Hepatocyte (in vitro differentiated cells): ENCODE measurements around the gene BAX. TPM values are rescaled to one million over a fixed set of nuclear protein-coding genes. Genes with fewer than 3 reads are reported as not detected.

ENCODE experiments used
- DNase-seq: peaks from one replicate; pipeline ENCODE4 v3.0.0-alpha.2; 2016; ENCODE audit warnings: low spot score
- H2AFZ ChIP-seq: fragments of 200-600 bp; sonication (generic); 2 replicates; pipeline ENCODE4 v1.6.0; 2016; ENCODE audit warnings: antibody characterized with exemption, mild to moderate bottlenecking
- H3K27ac ChIP-seq: fragments of 200-600 bp; sonication (generic); 2 replicates; pipeline ENCODE4 v1.5.1; 2016; ENCODE audit warnings: mild to moderate bottlenecking
- H3K27me3 ChIP-seq: fragments of 200-600 bp; sonication (generic); 2 replicates; pipeline ENCODE4 v1.6.1; 2016
- H3K36me3 ChIP-seq: fragments of 200-600 bp; sonication (generic); replicated peaks from 2 replicates; pipeline ENCODE4 v1.5.1; 2016; ENCODE audit warnings: low read depth; ENCODE audit not compliant: insufficient read depth
- H3K4me1 ChIP-seq: fragments of 200-600 bp; sonication (generic); 2 replicates; pipeline ENCODE4 v1.5.1; 2016; ENCODE audit warnings: mild to moderate bottlenecking, moderate library complexity; ENCODE audit not compliant: insufficient read depth
- H3K4me2 ChIP-seq: fragments of 200-600 bp; sonication (generic); 2 replicates; pipeline ENCODE4 v1.6.0; 2016
- H3K4me3 ChIP-seq: fragments of 200-600 bp; sonication (generic); 2 replicates; pipeline ENCODE4 v1.5.1; 2016; ENCODE audit warnings: mild to moderate bottlenecking
- H3K79me2 ChIP-seq: fragments of 200-600 bp; sonication (generic); 2 replicates; pipeline ENCODE4 v1.6.0; 2017; ENCODE audit warnings: mild to moderate bottlenecking
- H3K9me2 ChIP-seq: fragments of 200-600 bp; sonication (generic); replicated peaks from 2 replicates; pipeline ENCODE4 v1.6.0; 2017; ENCODE audit warnings: mild to moderate bottlenecking; ENCODE audit not compliant: insufficient read depth
- H3K9me3 ChIP-seq: fragments of 200-600 bp; sonication (generic); 2 replicates; pipeline ENCODE4 v1.5.1; 2016; ENCODE audit warnings: low read depth, mild to moderate bottlenecking
- H4K20me1 ChIP-seq: fragments of 200-600 bp; sonication (generic); 2 replicates; pipeline ENCODE4 v1.6.0; 2016; ENCODE audit warnings: mild to moderate bottlenecking; ENCODE audit not compliant: insufficient read depth, poor library complexity, severe bottlenecking
- EZH2 ChIP-seq: fragments of 200-600 bp; sonication (generic); IDR thresholded peaks from 2 replicates; pipeline ENCODE4 v1.6.1; 2016; ENCODE audit warnings: antibody characterized with exemption, mild to moderate bottlenecking, borderline replicate concordance
- EZH2phosphoT487 ChIP-seq: fragments of 200-600 bp; sonication (generic); IDR thresholded peaks from one replicate; pipeline ENCODE4 v1.6.1; 2018; ENCODE audit warnings: antibody characterized with exemption, mild to moderate bottlenecking, low read depth, moderate library complexity; ENCODE audit not compliant: unreplicated experiment, severe bottlenecking
- WGBS: methylation state at CpG from one replicate; pipeline ENCODE4 v1.1.6; 2016; ENCODE audit warnings: low lambda C conversion rate; ENCODE audit errors: missing lambda C conversion rate; 5-methylcytosine and 5-hydroxymethylcytosine counted together
- polyA plus RNA-seq: library from polyadenylated mRNA; unstranded; fragments of >200 nt; fragmentation: Nextera tagmentation; extraction: Ambion mirVana; gene quantifications from 2 replicates; pipeline ENCODE4 v1.2.1, GENCODE V29; 2016
- total RNA-seq: library from RNA; depleted of rRNA; stranded (reverse); fragments of >200 nt; gene quantifications from 2 replicates; pipeline ENCODE4 v1.2.3, GENCODE V29; 2014
- TF ChIP-seq, protein P1 (sequence below): fragments of 200-600 bp; sonication (generic); IDR thresholded peaks from 2 replicates; pipeline ENCODE4 v1.5.1; 2016; ENCODE audit warnings: antibody characterized with exemption, mild to moderate bottlenecking; ENCODE audit not compliant: poor library complexity

Gene BAX
- total and polyA plus RNA-seq, 2 experiments from 2014 or later, result 77.3 to 116 TPM

DNA sequence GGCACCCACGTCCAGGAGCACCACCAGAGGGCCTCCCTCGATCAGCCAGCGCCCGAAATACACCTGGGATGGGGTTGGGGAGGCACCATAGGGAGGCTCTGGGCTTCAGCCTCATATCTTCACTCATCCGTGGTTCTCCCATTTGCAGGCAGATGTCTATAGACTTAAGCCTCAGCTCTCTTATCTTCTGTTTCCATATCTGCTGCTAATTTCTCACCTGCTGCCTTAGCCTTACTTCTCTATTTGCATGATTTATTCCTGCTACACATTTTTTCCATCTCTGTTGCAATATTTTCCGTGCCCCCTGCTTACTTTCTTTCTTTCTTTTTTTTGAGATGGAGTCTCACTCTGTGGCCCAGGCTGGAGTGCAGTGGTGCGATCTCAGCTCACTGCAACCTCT lies 32.6 kb downstream of the BAX start:
- H3K27ac ChIP-seq, result no peak overlapping the region
- TF ChIP-seq EZH2phosphoT487 (no peak), EZH2 (no peak)
- TF ChIP-seq, protein P1, sequence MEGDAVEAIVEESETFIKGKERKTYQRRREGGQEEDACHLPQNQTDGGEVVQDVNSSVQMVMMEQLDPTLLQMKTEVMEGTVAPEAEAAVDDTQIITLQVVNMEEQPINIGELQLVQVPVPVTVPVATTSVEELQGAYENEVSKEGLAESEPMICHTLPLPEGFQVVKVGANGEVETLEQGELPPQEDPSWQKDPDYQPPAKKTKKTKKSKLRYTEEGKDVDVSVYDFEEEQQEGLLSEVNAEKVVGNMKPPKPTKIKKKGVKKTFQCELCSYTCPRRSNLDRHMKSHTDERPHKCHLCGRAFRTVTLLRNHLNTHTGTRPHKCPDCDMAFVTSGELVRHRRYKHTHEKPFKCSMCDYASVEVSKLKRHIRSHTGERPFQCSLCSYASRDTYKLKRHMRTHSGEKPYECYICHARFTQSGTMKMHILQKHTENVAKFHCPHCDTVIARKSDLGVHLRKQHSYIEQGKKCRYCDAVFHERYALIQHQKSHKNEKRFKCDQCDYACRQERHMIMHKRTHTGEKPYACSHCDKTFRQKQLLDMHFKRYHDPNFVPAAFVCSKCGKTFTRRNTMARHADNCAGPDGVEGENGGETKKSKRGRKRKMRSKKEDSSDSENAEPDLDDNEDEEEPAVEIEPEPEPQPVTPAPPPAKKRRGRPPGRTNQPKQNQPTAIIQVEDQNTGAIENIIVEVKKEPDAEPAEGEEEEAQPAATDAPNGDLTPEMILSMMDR, result no peak

DNA sequence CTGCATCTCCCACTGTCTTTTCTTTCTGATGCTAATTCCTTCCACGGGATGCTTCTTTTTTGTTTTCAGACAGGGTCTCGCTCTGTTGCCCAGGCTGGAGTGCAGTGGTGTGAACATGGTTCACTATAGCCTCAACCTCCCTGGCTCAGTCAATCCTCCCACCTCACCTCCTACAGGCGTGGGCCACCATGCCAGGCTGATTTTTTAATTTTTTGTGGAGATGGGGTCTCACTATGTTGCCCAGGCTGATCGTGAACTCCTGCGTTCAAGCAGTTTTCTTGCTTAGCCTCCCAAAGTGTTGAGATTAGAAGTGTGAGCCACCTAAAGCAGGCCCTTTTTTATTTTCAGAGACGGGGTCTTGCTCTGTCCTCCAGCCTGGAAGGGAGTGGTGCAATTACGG lies 33.6 kb downstream of the BAX start:
- Histone ChIP-seq H4K20me1 (peaks cover 4% of the 10 kb centered on the region), H3K4me1 (peaks cover 11% of the 10 kb centered on the region), H3K4me2 (no peak overlapping the region), H3K79me2 (peaks cover 31% of the 10 kb centered on the region), H3K9me3 (no peaks in the 10 kb centered on the region), H3K27me3 (no peaks in the 10 kb centered on the region), H3K27ac (no peak overlapping the region), H2AFZ (no peak overlapping the region), H3K4me3 (no peak overlapping the region), H3K9me2 (no peaks in the 10 kb centered on the region), H3K36me3 (no peaks in the 10 kb centered on the region)
- TF ChIP-seq EZH2phosphoT487 (no peak), EZH2 (no peak)
- no peak for DNase-seq
- WGBS, result 94% methylated on average over 7 of the region's 7 CpGs

More for the DNA sequence above, 32.6 kb downstream of the BAX start:
- H3K27me3 ChIP-seq, result no peaks in the 10 kb centered on the region
- H3K9me2 ChIP-seq, result no peaks in the 10 kb centered on the region
- WGBS, result 90% methylated on average over 7 of the region's 7 CpGs
- peaks cover 11% of the 10 kb centered on the region for H3K4me1 ChIP-seq
- H3K36me3 ChIP-seq, result no peaks in the 10 kb centered on the region
- no peak overlapping the region for H3K4me2 ChIP-seq
- H2AFZ ChIP-seq, result no peak overlapping the region
- no peaks in the 10 kb centered on the region for H3K9me3 ChIP-seq
- H3K4me3 ChIP-seq, result no peak overlapping the region
- peaks cover 26% of the 10 kb centered on the region for H3K79me2 ChIP-seq
- DNase-seq, result no peak
- peaks cover 4% of the 10 kb centered on the region for H4K20me1 ChIP-seq

DNA sequence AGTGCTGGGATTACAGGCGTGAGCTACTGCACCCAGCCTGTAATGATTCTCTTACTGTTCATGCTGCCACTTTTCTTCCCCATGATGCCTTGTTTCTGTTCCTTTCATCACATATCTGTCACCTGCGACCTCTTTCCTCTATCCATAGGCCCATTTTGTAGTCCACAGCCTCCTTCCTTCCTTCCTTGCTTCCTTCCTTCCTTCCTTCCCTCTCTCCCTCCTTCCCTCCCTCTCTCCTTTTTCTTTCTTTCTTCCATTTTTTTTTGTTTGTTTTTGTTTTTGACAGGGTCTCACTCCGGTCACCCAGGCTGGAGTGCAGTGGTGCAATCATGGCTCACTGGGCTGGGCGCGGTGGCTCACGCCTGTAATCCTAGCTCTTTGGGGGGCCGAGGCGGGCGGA lies 34.2 kb downstream of the BAX start:
- TF ChIP-seq, protein P1, result no peak
- TF ChIP-seq EZH2 (no peak), EZH2phosphoT487 (no peak)

DNA sequence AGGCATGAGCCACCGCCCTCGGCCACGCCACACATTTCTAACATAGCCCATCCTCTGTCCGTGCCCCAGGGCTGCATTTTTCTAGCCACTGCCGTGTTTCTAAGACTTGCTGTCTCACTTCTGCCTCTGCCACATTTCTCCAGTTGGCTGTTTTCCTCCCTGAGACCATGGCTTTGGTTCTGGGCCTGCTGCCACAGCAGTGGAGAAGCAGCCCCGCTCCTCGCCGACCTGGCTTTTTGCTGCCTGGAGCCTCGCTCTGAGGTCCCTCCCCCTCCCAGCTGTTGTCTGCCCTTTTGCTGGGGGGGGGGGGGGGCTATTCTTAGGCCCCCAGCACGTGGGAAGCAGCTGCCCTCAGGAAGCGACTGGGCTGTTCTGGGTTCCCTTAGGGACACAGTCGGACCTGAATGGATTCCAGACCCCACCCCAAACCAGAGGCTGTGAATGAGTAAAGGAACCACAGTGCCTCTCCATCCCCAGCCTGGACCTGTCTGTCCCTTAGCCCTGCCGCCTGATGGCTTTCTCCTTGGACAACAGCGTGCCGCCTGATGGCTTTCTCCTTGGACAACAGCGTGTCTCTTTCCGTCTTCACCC lies 35.1 kb downstream of the BAX start:
- TF ChIP-seq, protein P1, result no peak
- TF ChIP-seq EZH2, result no peak
- no peak for TF ChIP-seq EZH2phosphoT487
- DNase-seq, result no peak
- peaks cover 4% of the 10 kb centered on the region for H4K20me1 ChIP-seq
- H3K79me2 ChIP-seq, result peaks cover 39% of the 10 kb centered on the region
- WGBS, result 92% methylated on average over 15 of the region's 17 CpGs
- H3K4me2 ChIP-seq, result no peak overlapping the region
- H2AFZ ChIP-seq, result no peak overlapping the region
- no peaks in the 10 kb centered on the region for H3K27me3 ChIP-seq
- H3K4me1 ChIP-seq, result peaks cover 17% of the 10 kb centered on the region
- H3K4me3 ChIP-seq, result no peak overlapping the region
- H3K9me2 ChIP-seq, result no peaks in the 10 kb centered on the region
- no peaks in the 10 kb centered on the region for H3K9me3 ChIP-seq
- no peak overlapping the region for H3K27ac ChIP-seq
- H3K36me3 ChIP-seq, result no peaks in the 10 kb centered on the region

More for the DNA sequence above, 34.2 kb downstream of the BAX start:
- Histone ChIP-seq H4K20me1 (peaks cover 4% of the 10 kb centered on the region), H3K4me1 (peaks cover 11% of the 10 kb centered on the region), H3K4me3 (no peak overlapping the region), H2AFZ (no peak overlapping the region), H3K9me2 (no peaks in the 10 kb centered on the region), H3K27ac (no peak overlapping the region), H3K27me3 (no peaks in the 10 kb centered on the region), H3K4me2 (no peak overlapping the region), H3K79me2 (peaks cover 31% of the 10 kb centered on the region), H3K9me3 (no peaks in the 10 kb centered on the region), H3K36me3 (no peaks in the 10 kb centered on the region)
- WGBS, result 95% methylated on average over 9 of the region's 9 CpGs
- DNase-seq, result no peak
